AG04450 (cell line): ENCODE data around the gene PON3. TPM values are rescaled to one million over a fixed set of nuclear protein-coding genes. Genes with fewer than 3 reads are reported as not detected.

ENCODE experiments used
- CTCF ChIA-PET: fragments of 300-600, 350-600 bp; formaldehyde crosslinking; extraction: SDS; loops from one replicate; lab custom pipeline; 2022; ENCODE audit warnings: antibody characterized with exemption, inconsistent platforms; lab: Charles Lee
- POLR2A ChIA-PET: fragments of 350-600 bp; formaldehyde crosslinking; extraction: SDS; loops from one replicate; lab custom pipeline; 2021; ENCODE audit warnings: antibody characterized with exemption, inconsistent platforms; lab: Yijun Ruan, JAX
- DNase-seq: peaks from one replicate; pipeline ENCODE4 v3.0.0-alpha.2; 2011; ENCODE audit warnings: low read depth, low spot score
- H3K27ac ChIP-seq: one replicate; pipeline ENCODE4 v1.5.1; 2012; ENCODE audit warnings: low read depth, low read length, control low read depth
- H3K27me3 ChIP-seq: one replicate; pipeline ENCODE4 v1.6.0; 2012; ENCODE audit warnings: low read length; ENCODE audit not compliant: control insufficient read depth, insufficient read depth
- H3K4me3 ChIP-seq: 2 replicates; pipeline ENCODE4 v1.5.1; 2011; ENCODE audit warnings: mild to moderate bottlenecking, low read depth, low read length, control low read depth
- H3K9me3 ChIP-seq: 2 replicates; pipeline ENCODE4 v1.5.1; 2012; ENCODE audit warnings: low read length; ENCODE audit not compliant: control insufficient read depth, insufficient read depth
- CTCF ChIP-seq: IDR thresholded peaks from 2 replicates; pipeline ENCODE4 v1.5.1; 2011; ENCODE audit warnings: low read depth, low read length, control low read depth, inconsistent platforms
- polyA plus RNA-seq: library from polyadenylated mRNA; depleted of rRNA; stranded (reverse); fragments of >200 nt; gene quantifications from 2 replicates; pipeline ENCODE4 v1.2.3, GENCODE V29; 2011

PON3 gene
- polyA plus RNA-seq, 1 experiment = 0.20 TPM

DNA sequence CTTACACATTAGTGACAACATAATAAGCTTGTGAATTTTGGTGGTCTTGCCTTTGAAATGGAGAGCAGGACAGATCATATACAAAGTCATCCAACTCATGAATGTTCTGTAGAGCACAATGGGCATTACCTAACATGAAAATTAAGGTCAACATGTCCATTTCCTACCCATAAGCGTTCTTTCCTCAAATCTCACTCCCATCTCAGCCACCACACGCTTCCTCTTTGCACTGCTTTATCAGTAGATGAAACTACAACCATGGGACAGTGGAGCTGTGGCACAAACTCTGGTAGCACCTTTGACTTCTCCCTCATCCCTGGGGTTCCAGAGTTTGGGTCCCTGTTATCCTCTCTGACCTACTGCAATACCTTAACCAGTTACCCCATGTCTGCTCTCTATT lies 36.4 kb upstream of the PON3 start:
- ChIA-PET POLR2A (no interaction called here), CTCF (interaction anchor here (0.6 kb wide), 1 partner anchor 1717 kb away, joined by 3 read pairs; no protein-coding TSS in a partner anchor)
- TF ChIP-seq CTCF = no peak
- no peaks in the 10 kb centered on the region for H3K27me3 ChIP-seq
- no peak overlapping the region for H3K4me3 ChIP-seq
- no peaks in the 10 kb centered on the region for H3K9me3 ChIP-seq
- H3K27ac ChIP-seq = no peak overlapping the region
- no peak for DNase-seq

DNA sequence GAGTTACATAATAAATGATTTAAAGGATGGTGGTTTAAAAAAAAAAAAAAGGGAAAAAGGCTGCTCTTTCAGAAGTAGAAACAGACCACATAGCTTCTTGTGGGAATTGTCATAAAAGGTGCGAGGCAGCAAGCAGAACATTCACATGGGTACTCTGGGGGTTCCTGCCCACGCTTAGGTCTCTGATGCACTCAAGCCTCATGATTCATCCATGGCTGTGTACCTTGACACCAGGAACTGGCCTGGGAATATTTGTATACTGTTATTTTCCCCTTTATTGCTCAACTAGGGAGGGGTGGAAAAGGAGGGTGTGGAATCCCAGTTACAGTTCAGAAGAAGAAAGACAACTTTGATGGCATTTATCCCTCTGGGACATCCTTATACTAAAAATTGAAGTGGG lies 34.7 kb upstream of the PON3 start:
- no peak for DNase-seq
- Histone ChIP-seq H3K4me3 (no peak overlapping the region), H3K9me3 (no peaks in the 10 kb centered on the region), H3K27ac (no peak overlapping the region), H3K27me3 (no peaks in the 10 kb centered on the region)
- ChIA-PET CTCF (no interaction called here), POLR2A (no interaction called here)
- TF ChIP-seq CTCF = no peak

DNA sequence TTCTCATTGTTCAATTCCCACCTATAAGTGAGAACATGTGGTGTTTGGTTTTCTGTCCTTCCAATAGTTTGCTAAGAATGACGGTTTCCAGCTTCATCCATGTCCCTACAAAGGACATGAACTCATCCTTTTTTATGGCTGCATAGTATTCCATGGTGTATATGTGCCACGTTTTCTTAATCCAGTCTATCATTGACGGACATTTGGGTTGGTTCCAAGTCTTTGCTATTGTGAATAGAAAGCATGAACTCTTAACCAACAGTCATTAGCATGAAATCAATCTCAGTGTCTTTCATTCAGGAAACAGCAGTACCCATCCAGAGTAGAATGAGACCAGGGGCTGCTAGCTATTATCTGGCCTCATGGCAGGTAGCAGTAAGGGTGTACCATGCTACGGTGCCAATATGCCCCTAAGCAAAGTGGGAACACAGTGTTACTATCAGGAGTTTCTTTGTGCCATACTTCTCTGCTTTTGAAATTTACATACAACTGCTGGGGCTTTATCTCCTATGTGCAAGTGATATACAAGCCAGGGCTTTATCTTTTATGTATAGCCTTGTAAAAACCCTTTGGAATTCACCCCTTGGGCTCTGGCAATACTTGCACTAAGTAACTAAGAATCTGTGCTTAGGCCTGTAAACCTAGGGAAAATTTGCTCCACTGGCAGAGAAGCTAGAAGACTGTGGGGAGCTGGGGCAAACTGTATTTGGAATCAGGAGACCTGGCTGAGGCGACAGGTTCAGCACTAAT lies 33.2 kb upstream of the PON3 start:
- ChIA-PET CTCF (interaction anchor here (1.3 kb wide), 1 partner anchor 97 kb away, joined by 3 read pairs; no protein-coding TSS in a partner anchor), POLR2A (no interaction called here)
- Histone ChIP-seq H3K9me3 (no peaks in the 10 kb centered on the region), H3K4me3 (no peak overlapping the region), H3K27ac (no peak overlapping the region), H3K27me3 (no peaks in the 10 kb centered on the region)
- TF ChIP-seq CTCF = no peak
- DNase-seq = no peak

DNA sequence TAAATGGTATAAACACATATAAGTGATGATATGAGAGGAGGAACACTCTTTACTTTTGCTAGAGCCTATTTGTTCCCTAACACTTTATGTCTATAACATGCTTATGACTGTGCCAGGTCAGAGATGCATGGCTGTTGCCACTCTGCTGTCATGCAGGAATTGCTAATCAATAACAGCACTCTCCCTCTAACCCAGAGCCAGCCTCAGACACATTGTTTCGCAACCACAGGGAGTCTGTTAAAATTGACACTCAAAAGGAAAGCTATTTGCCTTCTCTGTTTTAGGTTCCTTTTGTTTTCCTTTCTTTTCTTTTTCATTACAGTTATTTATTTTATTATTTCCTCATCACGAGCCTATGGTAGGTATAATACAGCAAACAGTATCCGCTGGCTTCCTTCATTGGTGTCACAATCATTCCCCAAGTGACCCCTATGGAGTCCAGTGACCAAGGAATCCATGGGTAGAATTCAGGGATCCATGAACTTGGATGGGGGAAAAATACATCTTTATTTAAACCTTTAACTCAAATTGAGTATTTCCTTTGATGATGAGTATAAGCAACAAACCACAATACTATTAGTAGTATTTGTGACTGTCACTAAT lies 31.8 kb upstream of the PON3 start:
- no peaks in the 10 kb centered on the region for H3K9me3 ChIP-seq
- no peak for TF ChIP-seq CTCF
- H3K27me3 ChIP-seq = no peaks in the 10 kb centered on the region
- no peak overlapping the region for H3K27ac ChIP-seq
- CTCF ChIA-PET = interaction anchor here (1.3 to 1.5 kb wide), 2 partner anchors 48 to 99 kb away, joined by 3 to 5 read pairs; no protein-coding TSS in a partner anchor
- POLR2A ChIA-PET = no interaction called here
- H3K4me3 ChIP-seq = no peak overlapping the region
- DNase-seq = no peak

DNA sequence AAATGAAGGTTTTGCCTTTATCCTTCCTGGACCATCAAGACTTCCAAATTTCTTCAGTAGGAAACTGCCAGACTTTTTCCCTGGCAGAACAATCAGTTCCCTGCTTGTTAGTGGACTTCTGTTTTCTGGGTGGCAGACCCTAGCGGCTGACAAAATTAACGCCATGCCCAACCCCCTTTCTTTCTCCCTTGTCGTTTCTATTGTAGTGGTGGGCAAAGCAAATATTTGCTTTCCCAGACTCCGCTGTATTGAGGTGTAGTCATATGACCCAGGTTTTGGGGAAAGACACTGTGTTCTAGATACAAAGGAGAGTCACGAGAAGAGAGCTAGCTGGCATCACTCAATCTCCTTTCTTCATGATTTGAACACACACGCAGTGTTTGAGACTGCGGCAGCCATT lies 31.0 kb upstream of the PON3 start:
- no peaks in the 10 kb centered on the region for H3K27me3 ChIP-seq
- H3K27ac ChIP-seq = no peak overlapping the region
- H3K4me3 ChIP-seq = no peak overlapping the region
- no peak for DNase-seq
- TF ChIP-seq CTCF = no peak
- POLR2A ChIA-PET = no interaction called here
- CTCF ChIA-PET = interaction anchor here (1.5 kb wide), 1 partner anchor 49 kb away, joined by 5 read pairs; no protein-coding TSS in a partner anchor
- no peaks in the 10 kb centered on the region for H3K9me3 ChIP-seq
